Peyer's patch (tissue), 4 donors: ENCODE results near the gene GUCY1B1.

Source experiments
- CTCF ChIP-seq, 6 experiments: fragments of 450-650 bp in 4 of 6; fragments of 200-600 bp in 2 of 6; sonication (generic) in 1 of 6; IDR thresholded peaks; one replicate each; pipeline ENCODE4 v1.5.1; 2017 to 2019; ENCODE audit warnings: antibody characterized with exemption in 6 of 6, mild to moderate bottlenecking in 3 of 6, moderate library complexity in 1 of 6
- POLR2A ChIP-seq, 2 donors: fragments of 450-650 bp; IDR thresholded peaks; one replicate each; pipeline ENCODE4 v1.5.1; 2017; ENCODE audit warnings: antibody characterized with exemption in 2 of 2, mild to moderate bottlenecking in 2 of 2, moderate library complexity in 2 of 2

GRCh38 chr4:155758481-155759371, at the start of gene GUCY1B1:
- TF ChIP-seq CTCF (IDR thresholded peaks at IDR 0.05) (peak in 2 of 6 experiments; percentile 3 to 26), POLR2A (IDR thresholded peaks at IDR 0.05) (no peak)
